Measurements from ENCODE around the gene TEKT5.
"Not testable (repeated sequence)": the region's sequence is repeated elsewhere in the genome, so short reads cannot be mapped to it uniquely, and the experiment has no call there.

Gene TEKT5

DNA sequence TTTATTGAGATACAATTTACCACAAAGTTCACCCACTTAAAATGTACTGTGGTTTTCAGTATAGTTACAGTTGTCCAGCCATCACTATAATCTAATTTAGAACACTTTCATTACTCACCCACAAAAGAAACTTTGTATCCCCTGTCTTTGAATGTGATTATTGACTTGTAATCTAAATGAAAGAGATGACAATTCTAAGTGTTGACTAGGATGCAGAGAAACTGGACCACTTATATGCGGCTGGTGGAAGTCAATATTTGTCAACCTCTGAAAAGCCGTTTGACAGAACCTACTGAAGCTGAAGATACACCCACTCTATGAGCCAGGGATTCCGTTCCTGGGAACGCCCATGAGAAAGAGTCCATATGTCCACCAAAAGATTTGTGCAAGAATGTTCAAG lies 36.8 kb downstream of the TEKT5 start:
- DNase-seq, result no peak

GRCh38 chr16:10656618-10657017 lies 38.1 kb downstream of the TEKT5 start:
- DNase-seq, result no peak

GRCh38 chr16:10655415-10655977 lies 39.2 kb downstream of the TEKT5 start:
- no peak for DNase-seq

DNA sequence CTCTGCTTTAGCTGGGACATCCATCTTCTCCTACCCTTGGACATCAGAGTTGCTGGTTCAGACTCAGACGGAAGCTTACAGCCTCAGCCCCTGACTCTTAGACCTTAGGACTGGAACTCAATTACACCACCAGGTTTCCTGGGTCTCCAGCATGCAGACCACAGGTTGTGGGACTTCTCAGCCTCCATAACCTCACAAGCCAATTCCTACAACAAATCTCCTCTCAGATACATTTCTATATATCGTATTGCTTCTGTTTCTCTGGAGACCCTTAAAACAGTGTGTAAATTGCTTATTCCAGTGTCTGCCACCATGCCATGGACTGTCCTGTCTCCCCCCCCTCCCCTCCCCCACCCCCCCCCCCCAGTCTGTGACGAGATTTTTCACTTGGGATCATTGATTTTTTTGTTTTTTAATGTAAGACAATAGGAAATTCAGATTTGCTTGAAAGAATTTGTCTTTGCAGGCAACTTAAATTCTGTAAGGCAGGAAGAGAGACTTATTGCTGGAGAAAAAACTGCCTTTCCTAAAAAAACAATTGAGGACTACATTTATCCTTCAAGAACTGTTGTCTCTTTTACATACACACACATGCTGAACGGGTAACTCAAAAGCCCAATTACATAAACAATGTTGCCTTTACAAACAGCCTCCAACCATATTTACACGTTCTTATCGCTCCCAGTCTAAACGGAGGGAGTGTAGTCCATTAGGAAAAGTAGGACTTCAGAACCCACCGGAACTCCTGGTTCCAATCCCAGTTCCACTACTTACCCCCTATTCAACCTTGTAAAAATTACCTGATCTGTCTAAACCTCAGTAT lies 39.9 kb downstream of the TEKT5 start:
- DNase-seq, result no peak

DNA sequence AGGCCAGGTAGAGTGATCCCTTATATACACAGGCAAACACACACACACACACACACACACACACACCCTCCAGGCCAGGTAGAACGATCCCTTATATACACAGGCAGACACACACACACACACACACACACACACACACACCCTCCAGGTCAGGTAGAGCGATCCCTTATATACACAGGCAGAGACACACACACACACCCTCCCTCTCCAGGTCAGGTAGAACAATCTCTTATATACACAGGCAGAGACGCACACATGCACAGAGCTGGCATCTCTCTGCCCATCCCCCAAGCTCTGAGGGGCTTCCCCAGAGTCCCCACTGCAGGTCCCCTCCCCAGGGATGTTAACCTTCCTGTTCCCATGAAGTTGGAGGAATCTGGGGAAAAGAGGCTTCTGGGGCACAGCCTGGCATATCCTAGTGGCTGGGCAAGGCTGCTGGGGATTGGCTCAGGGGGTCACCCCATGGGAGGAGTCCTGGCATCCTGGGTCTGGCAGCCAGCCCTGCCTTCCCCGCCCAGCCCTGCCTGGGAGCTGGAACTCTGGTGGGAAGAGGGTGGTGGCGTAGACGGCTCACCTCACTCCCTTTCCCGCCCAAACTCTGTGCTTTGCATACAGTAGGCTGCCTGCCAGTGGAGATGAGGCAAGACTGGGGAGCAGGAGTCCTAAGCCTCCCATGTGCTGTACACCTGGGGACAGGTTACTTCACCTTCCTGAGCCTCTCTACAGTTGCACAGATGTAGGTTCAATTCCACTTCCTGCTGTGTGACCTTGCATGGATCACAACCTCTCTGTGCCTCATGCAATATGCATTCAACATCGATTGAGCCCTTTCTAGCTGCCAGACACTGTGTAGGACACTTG lies 41.8 kb downstream of the TEKT5 start:
- no peak for DNase-seq

GRCh38 chr16:10649098-10649497 lies 45.6 kb downstream of the TEKT5 start:
- DNase-seq, result not testable (repeated sequence)

DNA sequence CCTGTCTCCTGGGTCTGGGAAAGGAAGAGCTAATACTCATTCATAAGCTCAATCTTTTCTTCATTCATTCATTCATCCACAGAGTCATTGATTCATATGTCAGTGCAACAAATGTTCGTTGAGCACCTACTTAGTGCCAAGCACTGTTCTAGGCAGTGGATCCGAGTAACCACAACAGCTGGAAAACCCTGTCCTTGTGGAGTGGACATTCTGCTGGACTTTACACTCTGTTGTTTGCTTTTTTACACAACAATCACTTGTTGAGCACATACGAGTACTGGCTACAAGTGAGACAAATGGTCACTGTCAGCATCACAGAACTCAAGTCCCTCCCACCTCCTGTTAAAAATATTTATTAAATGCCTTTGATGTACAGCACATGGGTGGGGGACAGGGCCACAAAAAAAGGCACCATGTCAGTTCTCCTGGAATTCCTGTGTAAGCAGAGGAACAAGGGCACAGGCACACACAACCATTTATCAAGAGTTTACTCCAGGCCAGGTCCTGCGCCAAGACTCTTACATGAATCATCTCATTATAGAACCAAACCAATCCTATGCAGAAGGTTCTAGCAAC lies 46.9 kb downstream of the TEKT5 start:
- no peak for DNase-seq

DNA sequence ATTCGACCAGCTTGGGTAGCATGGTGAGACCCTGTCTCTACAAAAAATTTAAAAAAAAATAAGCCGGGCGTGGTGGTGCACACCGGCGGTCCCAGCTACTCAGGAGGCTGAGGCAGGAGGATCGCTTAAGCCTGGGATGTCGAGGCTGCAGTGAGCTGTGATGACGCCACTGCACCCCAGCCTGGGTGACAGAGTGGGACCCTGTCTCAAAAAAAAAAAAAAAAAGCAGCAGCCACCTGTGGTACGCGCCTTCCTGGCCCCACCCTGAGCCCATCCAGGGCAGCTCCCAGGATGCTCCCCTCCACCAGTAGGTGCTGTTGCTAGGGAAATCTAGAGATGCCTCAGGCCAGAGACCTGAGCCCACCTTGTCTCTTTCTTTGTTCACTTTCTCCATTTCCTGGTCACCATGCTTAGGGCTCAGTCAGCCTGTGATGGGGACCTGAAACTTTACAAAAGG lies 47.4 kb downstream of the TEKT5 start:
- no peak for DNase-seq

DNA sequence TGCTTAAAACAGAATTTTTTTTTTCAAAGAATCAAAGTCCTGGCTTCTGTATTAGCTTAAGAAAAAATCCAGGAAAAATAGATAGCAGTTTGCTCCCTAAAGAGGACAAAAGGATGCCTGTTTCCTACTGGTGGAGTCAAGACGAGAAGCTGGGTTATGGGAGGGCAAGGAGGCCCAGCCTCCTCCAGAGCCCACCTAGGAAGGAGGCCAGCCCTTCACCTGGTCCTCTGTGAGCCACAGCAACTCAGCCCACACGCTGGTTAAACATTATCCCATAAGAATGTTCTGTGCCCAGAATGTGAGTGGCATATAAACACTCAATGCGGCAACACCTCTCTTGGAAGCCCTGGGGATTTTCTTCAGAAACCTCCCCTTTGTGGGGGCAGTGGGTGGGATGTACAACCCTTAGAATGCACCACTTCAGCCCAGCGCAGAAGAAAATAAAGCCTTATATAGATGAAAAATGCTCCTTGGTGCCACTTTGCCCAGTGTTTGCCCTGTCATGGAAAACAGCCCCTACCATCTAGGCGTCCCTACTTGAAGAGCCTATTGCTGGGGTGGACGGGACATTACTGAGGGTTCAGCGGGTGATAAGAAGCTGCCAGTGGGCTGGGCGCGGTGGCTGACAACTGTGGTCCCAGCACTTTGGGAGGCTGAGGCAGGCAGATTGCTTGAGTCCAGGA lies 48.0 kb downstream of the TEKT5 start:
- DNase-seq, result no peak

DNA sequence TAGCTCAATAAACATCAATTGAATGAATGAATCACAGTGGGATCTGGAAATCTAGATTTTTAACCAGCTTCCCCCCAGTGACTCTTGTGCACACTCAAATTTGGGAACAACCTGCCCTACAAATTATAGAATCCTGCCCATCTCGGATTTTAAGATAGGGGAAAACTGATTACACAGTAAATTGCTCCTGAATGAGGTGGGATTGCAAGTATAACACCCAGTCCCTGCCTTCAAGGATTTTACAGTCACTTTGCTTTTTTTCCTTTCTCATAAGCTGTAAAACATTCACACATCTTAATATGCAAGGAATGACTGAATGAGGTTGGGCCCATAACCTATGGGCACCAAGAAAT lies 48.5 kb downstream of the TEKT5 start:
- DNase-seq, result no peak

- no peak for DNase-seq
These were observed 50.6 kb downstream of the TEKT5 start for GRCh38 chr16:10644092-10644491.

GRCh38 chr16:10642964-10643363 lies 51.8 kb downstream of the TEKT5 start:
- DNase-seq, result no peak

DNA sequence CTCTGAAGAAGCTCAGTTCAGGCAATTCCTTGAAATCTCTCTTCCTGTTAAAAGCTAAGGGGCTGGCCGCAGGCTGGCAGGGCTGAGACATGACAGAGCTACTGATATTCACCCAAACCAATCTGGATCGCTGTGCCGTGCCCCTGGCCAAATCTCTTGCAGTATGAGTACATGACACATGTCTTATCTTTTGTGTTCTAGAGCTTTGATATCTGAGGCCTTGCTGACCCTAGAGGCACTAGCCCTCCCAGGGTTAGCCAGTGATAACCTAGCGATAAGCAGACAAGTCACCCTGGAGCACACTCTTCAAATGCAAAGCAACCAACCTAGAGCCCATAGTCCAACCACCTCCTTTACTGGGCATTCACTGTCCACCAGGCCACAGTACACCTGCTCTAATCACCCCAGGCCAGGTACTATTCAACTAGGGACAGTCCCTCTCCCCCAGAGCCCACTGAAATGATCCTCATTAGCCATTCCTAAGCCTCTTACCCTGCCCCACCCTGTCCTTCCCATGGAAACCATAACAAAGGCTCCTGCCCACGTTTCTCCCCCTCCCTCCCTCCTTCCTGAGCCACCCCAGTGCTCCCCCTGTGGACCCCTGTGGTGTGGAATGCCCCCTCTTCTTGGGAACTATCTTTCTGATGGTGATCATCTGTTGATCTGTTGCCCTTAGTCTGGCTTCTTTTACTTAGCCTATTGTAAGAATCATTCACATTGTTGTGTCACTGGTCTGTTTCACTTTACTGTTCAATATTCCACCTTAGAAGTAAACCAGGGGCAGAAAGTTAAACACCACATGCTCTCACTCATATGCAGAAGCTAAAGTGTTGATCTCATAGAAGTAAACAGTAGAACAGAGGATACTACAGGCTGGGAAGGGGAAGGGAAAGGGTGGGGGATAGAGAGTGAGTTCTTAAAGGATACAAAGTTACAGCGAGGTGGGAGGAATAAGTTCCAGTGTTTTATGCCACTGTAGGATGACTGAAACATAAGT lies 52.5 kb downstream of the TEKT5 start:
- DNase-seq, result no peak

- DNase-seq, result no peak
These were observed 53.2 kb downstream of the TEKT5 start for GRCh38 chr16:10641555-10641952.

DNA sequence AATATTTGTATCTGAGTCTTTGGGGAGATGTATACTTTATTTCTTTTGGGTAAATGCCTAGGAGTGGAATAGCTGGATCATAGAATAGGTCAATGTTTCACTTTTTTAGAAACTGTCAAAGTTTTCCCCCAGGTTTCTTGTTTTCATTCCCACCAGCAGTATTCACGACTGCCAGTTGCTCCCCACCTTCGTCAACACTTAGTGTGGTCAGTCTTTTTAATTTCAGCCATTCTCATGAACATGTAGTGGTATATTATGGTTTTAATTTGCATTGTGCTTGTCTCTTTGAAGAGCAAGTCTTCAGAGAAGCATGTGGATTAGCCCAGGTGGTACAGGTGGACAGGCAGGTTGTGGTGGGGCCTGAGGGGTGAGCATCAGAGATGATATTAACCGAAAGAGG lies 53.8 kb downstream of the TEKT5 start:
- DNase-seq, result no peak

DNA sequence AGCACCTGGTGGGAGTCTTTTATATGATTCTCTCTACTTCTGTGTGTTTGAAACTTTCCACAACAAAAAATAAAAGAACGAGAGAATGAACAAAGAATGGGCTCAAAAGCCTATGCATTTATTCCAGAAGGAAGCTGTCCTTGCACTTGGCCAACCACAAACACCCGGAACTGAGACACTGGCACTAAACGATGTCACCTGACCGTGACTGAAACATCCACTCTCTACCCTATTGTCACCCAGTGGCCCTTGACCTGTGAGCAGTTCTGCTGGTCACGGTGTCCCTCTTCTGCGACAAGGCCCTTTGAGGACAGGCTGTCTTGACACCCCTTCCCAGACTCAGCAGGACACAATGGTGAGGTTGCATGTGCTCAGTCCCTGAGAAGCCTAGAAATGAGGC lies 56.6 kb downstream of the TEKT5 start:
- no peak for DNase-seq

GRCh38 chr16:10637337-10638037 lies 57.2 kb downstream of the TEKT5 start:
- no peak for DNase-seq

GRCh38 chr16:10635365-10636021 lies 59.2 kb downstream of the TEKT5 start:
- DNase-seq, result no peak

GRCh38 chr16:10633429-10633828 lies 61.3 kb downstream of the TEKT5 start:
- not testable (repeated sequence) for DNase-seq

- DNase-seq, result no peak
These were observed 62.8 kb downstream of the TEKT5 start for GRCh38 chr16:10631886-10632285.

All from fibroblast of upper back skin (primary cell).